ENCODE results near the gene ZAP70. TPM values are rescaled to one million over a fixed set of nuclear protein-coding genes. Genes with fewer than 3 reads are reported as not detected.

Gene ZAP70
- total RNA-seq, 1 experiment from 2014 or later = 0.61 TPM

DNA sequence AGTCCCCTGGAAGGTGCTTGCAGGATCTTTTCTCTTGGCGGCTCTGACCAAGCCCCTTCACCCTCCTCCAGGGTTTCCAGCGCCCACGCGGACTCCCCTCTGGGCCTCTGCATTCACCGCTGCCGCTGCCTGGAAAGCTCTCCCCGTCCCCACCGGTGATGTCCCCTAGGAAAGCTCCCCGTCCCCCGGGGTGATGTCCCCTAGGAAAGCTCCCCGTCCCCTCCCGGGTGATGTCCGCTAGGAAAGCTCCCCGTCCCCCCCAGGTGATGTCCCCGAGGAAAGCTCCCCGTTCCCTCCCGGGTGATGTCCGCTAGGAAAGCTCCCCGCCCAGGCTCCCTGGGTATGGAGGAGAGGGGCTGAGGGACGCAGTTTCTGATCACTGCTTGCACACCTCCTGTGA lies 27.9 kb downstream of the ZAP70 start:
- Mint-ChIP-seq H3K9me3 (no peaks in the 10 kb centered on the region), H3K4me3 (no peak overlapping the region), H3K36me3 (no peaks in the 10 kb centered on the region), H3K4me1 (peaks cover 15% of the 10 kb centered on the region), H3K27ac (no peak overlapping the region), H3K27me3 (ENCODE audit: low read depth) (no peaks in the 10 kb centered on the region)
- ChIA-PET CTCF (interaction anchor here (0.6 to 4.1 kb wide), 30 partner anchors 7 to 644 kb away, joined by 3 to 56 read pairs (median 4); partner anchors contain the start of genes ACTR1B, COX5B and ZAP70), POLR2A (interaction anchor here (1.2 kb wide), 1 partner anchor 50 kb away, joined by 3 read pairs; no protein-coding TSS in a partner anchor)
- TF ChIP-seq AR (CRISPR knock-in tag; IDR thresholded peaks at IDR 0.05) (no peak), ETV6 (CRISPR knock-in tag; IDR thresholded peaks at IDR 0.05) (no peak), E2F5 (CRISPR knock-in tag; IDR thresholded peaks at IDR 0.05) (no peak), FOXP1 (CRISPR knock-in tag; IDR thresholded peaks at IDR 0.05; ENCODE audit: borderline replicate concordance) (no peak)
- TF ChIP-seq, protein P1, sequence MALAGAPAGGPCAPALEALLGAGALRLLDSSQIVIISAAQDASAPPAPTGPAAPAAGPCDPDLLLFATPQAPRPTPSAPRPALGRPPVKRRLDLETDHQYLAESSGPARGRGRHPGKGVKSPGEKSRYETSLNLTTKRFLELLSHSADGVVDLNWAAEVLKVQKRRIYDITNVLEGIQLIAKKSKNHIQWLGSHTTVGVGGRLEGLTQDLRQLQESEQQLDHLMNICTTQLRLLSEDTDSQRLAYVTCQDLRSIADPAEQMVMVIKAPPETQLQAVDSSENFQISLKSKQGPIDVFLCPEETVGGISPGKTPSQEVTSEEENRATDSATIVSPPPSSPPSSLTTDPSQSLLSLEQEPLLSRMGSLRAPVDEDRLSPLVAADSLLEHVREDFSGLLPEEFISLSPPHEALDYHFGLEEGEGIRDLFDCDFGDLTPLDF (CRISPR knock-in tag; IDR thresholded peaks at IDR 0.05) = no peak
- TF ChIP-seq, protein P2, sequence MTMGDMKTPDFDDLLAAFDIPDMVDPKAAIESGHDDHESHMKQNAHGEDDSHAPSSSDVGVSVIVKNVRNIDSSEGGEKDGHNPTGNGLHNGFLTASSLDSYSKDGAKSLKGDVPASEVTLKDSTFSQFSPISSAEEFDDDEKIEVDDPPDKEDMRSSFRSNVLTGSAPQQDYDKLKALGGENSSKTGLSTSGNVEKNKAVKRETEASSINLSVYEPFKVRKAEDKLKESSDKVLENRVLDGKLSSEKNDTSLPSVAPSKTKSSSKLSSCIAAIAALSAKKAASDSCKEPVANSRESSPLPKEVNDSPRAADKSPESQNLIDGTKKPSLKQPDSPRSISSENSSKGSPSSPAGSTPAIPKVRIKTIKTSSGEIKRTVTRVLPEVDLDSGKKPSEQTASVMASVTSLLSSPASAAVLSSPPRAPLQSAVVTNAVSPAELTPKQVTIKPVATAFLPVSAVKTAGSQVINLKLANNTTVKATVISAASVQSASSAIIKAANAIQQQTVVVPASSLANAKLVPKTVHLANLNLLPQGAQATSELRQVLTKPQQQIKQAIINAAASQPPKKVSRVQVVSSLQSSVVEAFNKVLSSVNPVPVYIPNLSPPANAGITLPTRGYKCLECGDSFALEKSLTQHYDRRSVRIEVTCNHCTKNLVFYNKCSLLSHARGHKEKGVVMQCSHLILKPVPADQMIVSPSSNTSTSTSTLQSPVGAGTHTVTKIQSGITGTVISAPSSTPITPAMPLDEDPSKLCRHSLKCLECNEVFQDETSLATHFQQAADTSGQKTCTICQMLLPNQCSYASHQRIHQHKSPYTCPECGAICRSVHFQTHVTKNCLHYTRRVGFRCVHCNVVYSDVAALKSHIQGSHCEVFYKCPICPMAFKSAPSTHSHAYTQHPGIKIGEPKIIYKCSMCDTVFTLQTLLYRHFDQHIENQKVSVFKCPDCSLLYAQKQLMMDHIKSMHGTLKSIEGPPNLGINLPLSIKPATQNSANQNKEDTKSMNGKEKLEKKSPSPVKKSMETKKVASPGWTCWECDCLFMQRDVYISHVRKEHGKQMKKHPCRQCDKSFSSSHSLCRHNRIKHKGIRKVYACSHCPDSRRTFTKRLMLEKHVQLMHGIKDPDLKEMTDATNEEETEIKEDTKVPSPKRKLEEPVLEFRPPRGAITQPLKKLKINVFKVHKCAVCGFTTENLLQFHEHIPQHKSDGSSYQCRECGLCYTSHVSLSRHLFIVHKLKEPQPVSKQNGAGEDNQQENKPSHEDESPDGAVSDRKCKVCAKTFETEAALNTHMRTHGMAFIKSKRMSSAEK (CRISPR knock-in tag; IDR thresholded peaks at IDR 0.05; ENCODE audit: borderline replicate concordance) = no peak
- DNase-seq (ENCODE audit: low spot score) (no peak), ATAC-seq (no peak)

DNA sequence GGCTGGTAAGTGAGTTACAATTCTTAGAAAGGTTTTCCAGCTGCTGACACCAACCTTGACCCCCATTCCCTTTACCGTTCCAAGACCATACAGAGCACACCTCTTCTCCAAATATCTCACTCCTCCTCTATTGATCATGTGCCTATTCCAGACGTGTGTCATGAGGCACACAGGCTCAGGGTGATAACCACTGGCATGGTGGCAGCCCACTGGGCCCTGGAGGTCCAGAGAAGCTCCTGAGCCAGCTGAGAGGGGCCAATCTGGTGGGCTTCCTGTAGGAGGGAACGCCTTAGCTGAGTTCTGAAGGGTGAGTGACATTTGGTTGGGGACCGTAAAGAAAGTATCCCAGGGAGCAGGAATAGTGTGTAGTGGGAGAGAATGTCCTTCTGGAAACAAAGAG lies 28.3 kb downstream of the ZAP70 start:
- DNase-seq (ENCODE audit: low spot score) = no peak
- Mint-ChIP-seq H3K4me3 (no peak overlapping the region), H3K4me1 (peaks cover 15% of the 10 kb centered on the region), H3K36me3 (no peaks in the 10 kb centered on the region), H3K27me3 (ENCODE audit: low read depth) (no peaks in the 10 kb centered on the region), H3K9me3 (no peaks in the 10 kb centered on the region), H3K27ac (no peak overlapping the region)
- ATAC-seq = no peak
- ChIA-PET CTCF (interaction anchor here (1.2 to 4.1 kb wide), 13 partner anchors 13 to 151 kb away, joined by 3 to 56 read pairs (median 9); partner anchors contain the start of genes ACTR1B, COX5B and ZAP70), POLR2A (interaction anchor here (1.2 kb wide), 1 partner anchor 50 kb away, joined by 3 read pairs; no protein-coding TSS in a partner anchor)
- TF ChIP-seq, protein P3, sequence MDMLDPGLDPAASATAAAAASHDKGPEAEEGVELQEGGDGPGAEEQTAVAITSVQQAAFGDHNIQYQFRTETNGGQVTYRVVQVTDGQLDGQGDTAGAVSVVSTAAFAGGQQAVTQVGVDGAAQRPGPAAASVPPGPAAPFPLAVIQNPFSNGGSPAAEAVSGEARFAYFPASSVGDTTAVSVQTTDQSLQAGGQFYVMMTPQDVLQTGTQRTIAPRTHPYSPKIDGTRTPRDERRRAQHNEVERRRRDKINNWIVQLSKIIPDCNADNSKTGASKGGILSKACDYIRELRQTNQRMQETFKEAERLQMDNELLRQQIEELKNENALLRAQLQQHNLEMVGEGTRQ (CRISPR knock-in tag; IDR thresholded peaks at IDR 0.05) = no peak
- TF ChIP-seq ZNF232 (CRISPR knock-in tag; IDR thresholded peaks at IDR 0.05) (no peak), USF1 (CRISPR knock-in tag; IDR thresholded peaks at IDR 0.05) (no peak), ZNF512 (CRISPR knock-in tag; IDR thresholded peaks at IDR 0.05; ENCODE audit: borderline replicate concordance) (no peak), E2F4 (CRISPR knock-in tag; IDR thresholded peaks at IDR 0.05; ENCODE audit: borderline replicate concordance, low read depth) (no peak), OVOL2 (CRISPR knock-in tag; IDR thresholded peaks at IDR 0.05; ENCODE audit: borderline replicate concordance) (no peak), FOXK1 (CRISPR knock-in tag; IDR thresholded peaks at IDR 0.05) (no peak)
- TF ChIP-seq, protein P4, sequence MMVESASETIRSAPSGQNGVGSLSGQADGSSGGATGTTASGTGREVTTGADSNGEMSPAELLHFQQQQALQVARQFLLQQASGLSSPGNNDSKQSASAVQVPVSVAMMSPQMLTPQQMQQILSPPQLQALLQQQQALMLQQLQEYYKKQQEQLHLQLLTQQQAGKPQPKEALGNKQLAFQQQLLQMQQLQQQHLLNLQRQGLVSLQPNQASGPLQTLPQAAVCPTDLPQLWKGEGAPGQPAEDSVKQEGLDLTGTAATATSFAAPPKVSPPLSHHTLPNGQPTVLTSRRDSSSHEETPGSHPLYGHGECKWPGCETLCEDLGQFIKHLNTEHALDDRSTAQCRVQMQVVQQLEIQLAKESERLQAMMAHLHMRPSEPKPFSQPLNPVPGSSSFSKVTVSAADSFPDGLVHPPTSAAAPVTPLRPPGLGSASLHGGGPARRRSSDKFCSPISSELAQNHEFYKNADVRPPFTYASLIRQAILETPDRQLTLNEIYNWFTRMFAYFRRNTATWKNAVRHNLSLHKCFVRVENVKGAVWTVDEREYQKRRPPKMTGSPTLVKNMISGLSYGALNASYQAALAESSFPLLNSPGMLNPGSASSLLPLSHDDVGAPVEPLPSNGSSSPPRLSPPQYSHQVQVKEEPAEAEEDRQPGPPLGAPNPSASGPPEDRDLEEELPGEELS (CRISPR knock-in tag; IDR thresholded peaks at IDR 0.05) = no peak

All from WTC11 (cell line).